Thymus (tissue), 11 donors: ENCODE results near the gene SHISAL1. TPM values are rescaled to one million over a fixed set of nuclear protein-coding genes. Genes with fewer than 3 reads are reported as not detected.

Source experiments
- DNase-seq, 9 donors: peaks; one replicate each; pipeline ENCODE4 v3.0.0-alpha.2; 2013; ENCODE audit warnings: low spot score in 9 of 9, low read depth in 6 of 9, missing footprints in 1 of 9
- H3K27ac ChIP-seq, 2 donors: one replicate each; pipeline ENCODE4 v1.5.1; 2013; ENCODE audit warnings: control low read depth in 1 of 2, low read depth in 1 of 2, low read length in 1 of 2, mild to moderate bottlenecking in 1 of 2, moderate library complexity in 1 of 2
- H3K27me3 ChIP-seq, 2 donors: one replicate each; pipeline ENCODE4 v1.5.1; 2013; ENCODE audit warnings: low read length in 1 of 2; ENCODE audit not compliant: control insufficient read depth in 2 of 2, insufficient read depth in 1 of 2
- H3K36me3 ChIP-seq, 2 donors: one replicate each; pipeline ENCODE4 v1.5.1; 2013; ENCODE audit warnings: low read length in 1 of 2, mild to moderate bottlenecking in 1 of 2, moderate library complexity in 1 of 2; ENCODE audit not compliant: control insufficient read depth in 2 of 2, insufficient read depth in 2 of 2
- H3K4me1 ChIP-seq, 2 donors: one replicate each; pipeline ENCODE4 v1.5.1; 2013; ENCODE audit warnings: low read length in 2 of 2; ENCODE audit not compliant: control insufficient read depth in 2 of 2, insufficient read depth in 2 of 2
- H3K4me3 ChIP-seq, 2 donors: one replicate each; pipeline ENCODE4 v1.5.1; 2013; ENCODE audit warnings: low read length in 2 of 2, control low read depth in 1 of 2, mild to moderate bottlenecking in 1 of 2
- H3K9me3 ChIP-seq, 2 donors: one replicate each; pipeline ENCODE4 v1.5.1; 2013; ENCODE audit warnings: low read length in 1 of 2, mild to moderate bottlenecking in 1 of 2; ENCODE audit not compliant: control insufficient read depth in 2 of 2, insufficient read depth in 1 of 2
- WGBS: extraction: QIAGEN DNeasy Blood & Tissue Kit; methylation state at CpG from one replicate; pipeline ENCODE4 v1.1.7; 2013; 5-methylcytosine and 5-hydroxymethylcytosine counted together
- polyA plus RNA-seq: library from polyadenylated mRNA; stranded (reverse); fragments of 200-250 nt; gene quantifications from one replicate; pipeline ENCODE4 v1.2.3, GENCODE V29; 2013
- total RNA-seq: library from RNA; stranded (reverse); fragments of 120-200 nt; gene quantifications from one replicate; pipeline ENCODE4 v1.2.4, GENCODE V29; 2013
- donor health status: healthy.

SHISAL1 gene
- total and polyA plus RNA-seq, 2 donors: 0.27 to 0.33 TPM

GRCh38 chr22:44291265-44291664 lies 21.5 kb downstream of the SHISAL1 start:
- no peak for DNase-seq
- Histone ChIP-seq H3K27ac (no peak overlapping the region), H3K4me3 (no peak overlapping the region), H3K36me3 (no peaks in the 10 kb centered on the region), H3K27me3 (no peaks in the 10 kb centered on the region), H3K9me3 (no peaks in the 10 kb centered on the region), H3K4me1 (no peaks in the 10 kb centered on the region)
- WGBS: 76% methylated on average over 8 of the region's 8 CpGs

DNA sequence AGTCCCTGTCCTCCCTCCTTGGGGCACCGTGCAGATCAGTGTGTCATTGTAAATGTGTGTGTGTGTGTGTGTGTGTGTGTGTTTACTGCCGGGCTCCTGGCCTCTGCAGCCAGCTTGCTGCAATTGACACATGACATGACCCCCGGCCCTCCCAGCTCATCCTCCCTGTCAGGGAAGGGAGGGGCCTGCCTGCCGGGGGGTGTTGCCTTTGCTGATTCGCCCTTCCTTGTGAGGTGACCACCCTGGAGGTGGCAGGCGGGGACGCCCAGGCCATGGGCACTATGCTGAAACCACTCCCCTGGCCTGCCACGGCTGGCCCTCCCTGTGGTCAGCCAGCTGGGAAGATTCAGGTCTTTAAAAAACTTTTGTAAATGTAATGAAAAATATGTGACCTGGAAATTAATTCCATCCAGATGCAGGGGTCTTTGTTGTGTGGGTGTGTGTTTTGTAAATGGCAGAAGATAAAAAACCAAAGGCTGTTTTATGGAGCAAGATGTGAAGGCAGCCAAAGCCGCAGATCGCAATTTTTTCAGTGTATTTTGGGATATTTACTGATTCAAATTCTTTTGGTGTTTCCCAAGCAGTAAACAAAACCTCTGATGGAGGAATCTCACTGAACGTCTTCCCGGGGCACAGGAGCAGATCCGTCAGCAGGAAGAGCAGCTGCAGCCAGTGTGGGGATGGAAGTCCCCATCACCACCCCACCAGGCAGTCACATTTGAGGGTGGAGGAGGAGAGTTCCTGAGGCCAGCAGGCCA lies 23.2 kb downstream of the SHISAL1 start:
- WGBS: 93% methylated on average over 13 of the region's 13 CpGs
- DNase-seq: no peak
- H3K4me3 ChIP-seq: no peak overlapping the region
- no peaks in the 10 kb centered on the region for H3K36me3 ChIP-seq
- H3K4me1 ChIP-seq: peaks cover 0 to 4% of the 10 kb centered on the region in 2 donors
- no peaks in the 10 kb centered on the region for H3K27me3 ChIP-seq
- no peak overlapping the region for H3K27ac ChIP-seq
- no peaks in the 10 kb centered on the region for H3K9me3 ChIP-seq

GRCh38 chr22:44288913-44289312 lies 23.8 kb downstream of the SHISAL1 start:
- DNase-seq: no peak
- Histone ChIP-seq H3K36me3 (no peaks in the 10 kb centered on the region), H3K4me3 (no peak overlapping the region), H3K9me3 (no peaks in the 10 kb centered on the region), H3K27ac (no peak overlapping the region), H3K27me3 (no peaks in the 10 kb centered on the region), H3K4me1 (peaks cover 0 to 8% of the 10 kb centered on the region in 2 donors)
- WGBS: 93% methylated on average over 4 of the region's 4 CpGs

GRCh38 chr22:44287741-44288140 lies 25.0 kb downstream of the SHISAL1 start:
- Histone ChIP-seq H3K27ac (no peak overlapping the region), H3K36me3 (no peaks in the 10 kb centered on the region), H3K4me1 (peaks cover 0 to 8% of the 10 kb centered on the region in 2 donors), H3K4me3 (no peak overlapping the region), H3K9me3 (no peaks in the 10 kb centered on the region), H3K27me3 (peaks cover 0 to 3% of the 10 kb centered on the region in 2 donors)
- WGBS: 88% methylated on average over 13 of the region's 13 CpGs
- no peak for DNase-seq

GRCh38 chr22:44287121-44287693 lies 25.5 kb downstream of the SHISAL1 start:
- 95% methylated on average over 10 of the region's 10 CpGs for WGBS
- peaks cover 0 to 4% of the 10 kb centered on the region in 2 donors for H3K27me3 ChIP-seq

DNA sequence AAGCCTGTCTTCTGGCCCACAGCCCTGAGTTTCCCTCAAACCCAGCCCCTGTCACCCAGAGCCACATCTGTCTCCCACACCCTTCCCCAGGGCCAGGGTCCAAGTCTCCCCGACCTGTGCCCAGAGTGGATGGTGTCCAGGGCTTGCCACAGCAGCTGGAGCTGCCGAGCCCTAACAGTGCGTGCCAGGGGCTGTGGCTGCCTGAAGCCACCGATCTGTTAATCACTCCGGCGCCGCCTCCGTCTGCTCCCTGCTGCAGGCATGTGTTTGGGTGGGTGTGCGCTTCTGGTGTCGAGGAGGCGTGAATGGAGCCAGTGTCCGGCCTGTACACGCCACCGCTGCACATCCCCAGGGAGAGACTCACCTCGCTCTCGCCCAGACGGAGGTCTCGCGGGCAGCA lies 26.1 kb downstream of the SHISAL1 start:
- Histone ChIP-seq H3K27ac (no peak overlapping the region), H3K9me3 (no peaks in the 10 kb centered on the region), H3K36me3 (no peaks in the 10 kb centered on the region), H3K4me3 (no peak overlapping the region), H3K27me3 (peaks cover 0 to 7% of the 10 kb centered on the region in 2 donors), H3K4me1 (peaks cover 0 to 8% of the 10 kb centered on the region in 2 donors)
- 93% methylated on average over 19 of the region's 19 CpGs for WGBS
- DNase-seq: no peak

More at GRCh38 chr22:44287121-44287693, 25.5 kb downstream of the SHISAL1 start:
- H3K9me3 ChIP-seq: no peaks in the 10 kb centered on the region
- H3K4me3 ChIP-seq: no peak overlapping the region
- peaks cover 0 to 8% of the 10 kb centered on the region in 2 donors for H3K4me1 ChIP-seq
- H3K27ac ChIP-seq: no peak overlapping the region
- H3K36me3 ChIP-seq: no peaks in the 10 kb centered on the region
- no peak for DNase-seq

DNA sequence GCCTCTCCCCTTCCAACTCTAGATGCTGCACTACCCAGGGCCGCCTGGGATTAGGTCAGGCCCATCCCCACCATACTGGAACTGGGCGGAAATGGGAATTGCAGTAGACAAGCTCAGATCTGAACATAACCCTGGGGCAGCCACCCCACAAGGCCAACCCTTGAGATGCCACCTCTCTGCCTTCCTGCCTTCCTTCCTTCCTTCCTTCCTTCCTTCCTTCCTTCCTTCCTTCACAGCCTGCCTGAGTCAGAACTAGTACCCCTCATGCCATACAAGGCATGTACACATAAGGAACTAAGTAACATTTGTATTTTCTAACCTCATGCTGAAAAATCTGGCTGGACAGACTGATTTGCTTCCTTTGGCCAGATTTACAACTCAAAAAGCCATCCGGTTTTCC lies 28.0 kb downstream of the SHISAL1 start:
- no peaks in the 10 kb centered on the region for H3K9me3 ChIP-seq
- DNase-seq: no peak
- H3K4me3 ChIP-seq: no peak overlapping the region
- H3K36me3 ChIP-seq: no peaks in the 10 kb centered on the region
- WGBS: 72% methylated on average over 3 of the region's 3 CpGs
- peak overlapping the region in 1 of 2 donors; percentile 37 for H3K27ac ChIP-seq
- peaks cover 0 to 12% of the 10 kb centered on the region in 2 donors for H3K4me1 ChIP-seq
- peaks cover 2 to 11% of the 10 kb centered on the region in 2 donors for H3K27me3 ChIP-seq

DNA sequence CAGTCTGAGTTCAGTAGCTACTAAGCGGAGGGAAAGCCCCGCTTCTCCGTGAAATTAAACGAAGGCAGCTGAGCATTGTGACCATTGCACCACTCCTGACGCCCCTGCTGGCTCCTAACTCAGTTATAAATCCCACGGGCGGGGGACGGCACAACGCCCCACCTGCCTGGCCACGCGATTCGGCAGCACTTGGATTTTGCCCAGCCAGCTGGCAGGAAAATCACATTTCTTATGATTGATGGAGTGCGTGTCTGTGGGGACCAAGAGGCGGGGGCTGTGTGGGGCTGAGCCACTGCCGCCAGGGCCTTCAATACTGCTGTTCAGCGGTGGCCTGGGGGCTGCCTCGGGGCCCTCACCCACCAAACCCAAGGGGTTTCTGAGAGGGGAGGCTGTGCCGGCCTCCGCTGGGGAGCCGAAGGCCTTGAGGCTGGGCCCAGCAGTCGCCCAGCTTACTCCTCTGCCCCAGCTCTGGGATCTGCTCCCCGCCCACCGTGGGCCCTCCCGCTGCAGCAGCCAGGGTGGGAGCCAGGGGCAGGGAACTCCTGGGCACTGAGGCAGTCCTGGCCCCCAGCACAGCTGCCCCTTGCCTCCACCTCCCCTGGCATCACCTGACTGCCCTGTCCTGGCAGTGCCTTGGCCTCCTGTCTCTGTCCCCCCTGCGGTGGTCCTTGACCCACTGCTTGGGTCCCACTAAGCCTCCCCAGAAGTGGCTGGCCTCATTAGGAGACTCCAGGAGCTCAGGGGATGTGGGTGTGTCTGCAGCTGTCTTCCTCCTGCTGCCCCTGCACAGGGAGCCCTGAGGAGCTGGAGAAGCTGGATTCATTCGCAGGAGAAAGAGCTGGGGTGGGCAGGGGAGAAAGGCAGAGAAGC lies 30.7 kb downstream of the SHISAL1 start:
- 88% methylated on average over 26 of the region's 26 CpGs for WGBS
- no peaks in the 10 kb centered on the region for H3K36me3 ChIP-seq
- H3K27ac ChIP-seq: no peak overlapping the region
- no peak for DNase-seq
- peaks cover 0 to 12% of the 10 kb centered on the region in 2 donors for H3K4me1 ChIP-seq
- H3K9me3 ChIP-seq: no peaks in the 10 kb centered on the region
- peaks cover 4 to 20% of the 10 kb centered on the region in 2 donors for H3K27me3 ChIP-seq
- H3K4me3 ChIP-seq: no peak overlapping the region
